Measurements from ENCODE around the gene RFX4. TPM values are rescaled to one million over a fixed set of nuclear protein-coding genes. Genes with fewer than 3 reads are reported as not detected.

Gene RFX4
- total RNA-seq, 1 experiment from 2014 or later: not detected

DNA sequence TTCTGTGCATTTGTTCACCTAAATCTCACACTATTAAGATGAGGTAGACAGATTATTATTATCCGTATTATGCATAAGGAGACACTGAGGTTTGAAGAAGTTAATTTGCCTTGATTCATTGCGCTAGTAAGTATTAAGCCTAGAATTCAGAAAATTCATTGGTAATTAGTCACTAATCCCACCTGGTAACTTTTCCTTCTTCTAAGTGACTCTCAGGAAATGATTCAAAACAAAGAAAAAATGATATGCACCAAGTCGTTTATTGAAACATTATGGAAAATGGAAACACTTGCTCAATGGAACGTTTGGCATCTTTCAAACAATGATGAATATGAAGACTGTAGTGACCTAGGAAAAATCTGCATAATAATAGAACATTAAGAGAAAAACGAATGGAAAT is 15.2 kb downstream of the RFX4 start:
- DNase-seq (ENCODE audit: low read depth, low spot score) (no peak), ATAC-seq (no peak)
- TF ChIP-seq REST (IDR thresholded peaks at IDR 0.05; ENCODE audit: low read depth) (no peak), CBX3 (IDR thresholded peaks at IDR 0.05; ENCODE audit: low read depth) (no peak), MAX (IDR thresholded peaks at IDR 0.05) (no peak)
- TF ChIP-seq, protein P1, sequence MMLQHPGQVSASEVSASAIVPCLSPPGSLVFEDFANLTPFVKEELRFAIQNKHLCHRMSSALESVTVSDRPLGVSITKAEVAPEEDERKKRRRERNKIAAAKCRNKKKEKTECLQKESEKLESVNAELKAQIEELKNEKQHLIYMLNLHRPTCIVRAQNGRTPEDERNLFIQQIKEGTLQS (IDR thresholded peaks at IDR 0.05): no peak
- no peaks in the 10 kb centered on the region for H4K20me1 ChIP-seq (ENCODE audit: insufficient read depth)
- ChIA-PET POLR2A (no interaction called here), CTCF (no interaction called here), RAD21 (ENCODE audit: low non-redundant PET in 1 of 2, low total read pairs in 2 of 2, uncharacterized antibody in 2 of 2, unreplicated experiment in 2 of 2) (no interaction called here)
- no peaks in the 10 kb centered on the region for H3K79me2 ChIP-seq (ENCODE audit: insufficient read depth, low read length)
- no peak overlapping the region for H3K9ac ChIP-seq (ENCODE audit: low read length)
- no TSS peak for BruUV-seq (replicated peaks)
- intact Hi-C loops (cut with micrococcal nuclease): no loop called here
- no peaks in the 10 kb centered on the region for H3K4me1 ChIP-seq (ENCODE audit: control insufficient read depth in 1 of 2, insufficient read depth in 2 of 2, low read length in 2 of 2)
- no peaks in the 10 kb centered on the region for H3K36me3 ChIP-seq (ENCODE audit: control insufficient read depth in 1 of 2, insufficient read depth in 2 of 2, low read length in 2 of 2)
- H2AFZ ChIP-seq (ENCODE audit: low read depth, low read length, poor library complexity, severe bottlenecking): no peak overlapping the region
- no peak overlapping the region for H3K4me3 ChIP-seq (replicated peaks in 1 of 2; ENCODE audit: low read depth in 1 of 2, low read length in 2 of 2)
- H3K9me3 ChIP-seq (ENCODE audit: control insufficient read depth in 1 of 2, insufficient read depth in 1 of 2, low read depth in 1 of 2, low read length in 2 of 2): no peaks in the 10 kb centered on the region
- peaks cover 3% of the 10 kb centered on the region; the same call in 1 of the 2 replicates for H3K27me3 ChIP-seq (ENCODE audit: insufficient read depth, low read length)
- H3K4me2 ChIP-seq (ENCODE audit: low read length): no peak overlapping the region
- no peaks in the 10 kb centered on the region for H3K9me2 ChIP-seq (ENCODE audit: insufficient read depth)
- no peak overlapping the region for H3K27ac ChIP-seq (ENCODE audit: low read depth, low read length)

GRCh38 chr12:106599302-106599701 is 16.5 kb downstream of the RFX4 start:
- no peak overlapping the region for H3K4me2 ChIP-seq (ENCODE audit: low read length)
- no peaks in the 10 kb centered on the region for H3K9me2 ChIP-seq (ENCODE audit: insufficient read depth)
- H3K27ac ChIP-seq (ENCODE audit: low read depth, low read length): no peak overlapping the region
- peaks cover 3% of the 10 kb centered on the region; the same call in 1 of the 2 replicates for H3K27me3 ChIP-seq (ENCODE audit: insufficient read depth, low read length)
- no peak overlapping the region for H2AFZ ChIP-seq (ENCODE audit: low read depth, low read length, poor library complexity, severe bottlenecking)
- ChIA-PET RAD21 (ENCODE audit: low non-redundant PET in 1 of 2, low total read pairs in 2 of 2, uncharacterized antibody in 2 of 2, unreplicated experiment in 2 of 2) (no interaction called here), POLR2A (no interaction called here), CTCF (no interaction called here)
- no peaks in the 10 kb centered on the region for H3K79me2 ChIP-seq (ENCODE audit: insufficient read depth, low read length)
- no peaks in the 10 kb centered on the region for H3K36me3 ChIP-seq (ENCODE audit: control insufficient read depth in 1 of 2, insufficient read depth in 2 of 2, low read length in 2 of 2)
- DNase-seq (ENCODE audit: low read depth, low spot score) (no peak), ATAC-seq (no peak)
- no peak overlapping the region for H3K9ac ChIP-seq (ENCODE audit: low read length)
- H3K4me3 ChIP-seq (replicated peaks in 1 of 2; ENCODE audit: low read depth in 1 of 2, low read length in 2 of 2): no peak overlapping the region
- no TSS peak for BruUV-seq (replicated peaks)
- H3K9me3 ChIP-seq (ENCODE audit: control insufficient read depth in 1 of 2, insufficient read depth in 1 of 2, low read depth in 1 of 2, low read length in 2 of 2): no peaks in the 10 kb centered on the region
- H3K4me1 ChIP-seq (ENCODE audit: control insufficient read depth in 1 of 2, insufficient read depth in 2 of 2, low read length in 2 of 2): no peaks in the 10 kb centered on the region
- no peaks in the 10 kb centered on the region for H4K20me1 ChIP-seq (ENCODE audit: insufficient read depth)
- intact Hi-C loops (cut with micrococcal nuclease): no loop called here
- TF ChIP-seq REST (IDR thresholded peaks at IDR 0.05; ENCODE audit: low read depth) (no peak), TCF7L2 (IDR thresholded peaks at IDR 0.05; ENCODE audit: borderline replicate concordance, extremely low read depth, insufficient read depth, insufficient read length) (no peak), FOSL1 (IDR thresholded peaks at IDR 0.05; ENCODE audit: low read depth) (no peak), EZH2phosphoT487 (IDR thresholded peaks at IDR 0.05; ENCODE audit: borderline replicate concordance) (no peak), POLR2AphosphoS5 (IDR thresholded peaks at IDR 0.05; ENCODE audit: low read depth, low read length) (no peak), ZBTB33 (IDR thresholded peaks at IDR 0.05; ENCODE audit: extremely low read depth, insufficient replicate concordance, low read length) (no peak), SIN3A (IDR thresholded peaks at IDR 0.05; ENCODE audit: low read depth) (no peak)

All from HCT116 (cell line).